ENCODE data around the gene CALU. TPM values are rescaled to one million over a fixed set of nuclear protein-coding genes. Genes with fewer than 3 reads are reported as not detected.

CALU gene
- total and polyA plus RNA-seq, 10 donors, result 7.9 to 98.8 (median 58.9) TPM

DNA sequence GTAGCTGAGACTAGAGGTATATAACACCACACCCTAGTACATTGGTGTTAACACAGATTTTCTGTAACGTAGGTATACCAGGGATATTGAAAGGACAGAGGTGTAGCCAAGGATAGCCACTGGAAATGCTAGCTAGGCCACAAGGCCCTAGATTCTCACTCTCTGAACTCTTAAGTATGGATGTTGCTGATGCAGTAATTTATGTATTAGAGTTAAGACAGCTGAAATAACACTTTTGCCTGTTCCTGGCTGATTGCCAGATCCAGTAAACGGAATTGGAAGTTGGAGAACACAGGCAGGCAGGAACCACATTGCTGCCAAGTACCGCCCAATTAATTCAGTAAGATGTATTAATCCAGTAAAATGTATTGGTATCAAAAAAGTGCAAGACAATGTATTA lies 1.8 kb downstream of the CALU start:
- peaks cover 15 to 76% (median 45%) of the 10 kb centered on the region in 6 donors for H3K4me1 ChIP-seq
- no peak for DNase-seq
- intact Hi-C loops (cut with DNase I; ENCODE audit: low total_unique reads), result no loop called here
- H3K9me3 ChIP-seq, result no peaks in the 10 kb centered on the region
- peak overlapping the region in 4 of 8 donors; percentile 13 to 92 (median 66) for H3K27ac ChIP-seq
- H3K4me3 ChIP-seq, result peak overlapping the region in 3 of 8 donors; percentile 85 to 96 (median 89)
- no peaks in the 10 kb centered on the region for H3K36me3 ChIP-seq
- WGBS, 5 donors, result 57 to 72% (median 60%) methylated on average over 3 of the region's 3 CpGs
- H3K27me3 ChIP-seq (replicated peaks in 1 of 7), result no peaks in the 10 kb centered on the region
- TF ChIP-seq POLR2A (IDR thresholded peaks at IDR 0.05) (no peak), POLR2AphosphoS5 (IDR thresholded peaks at IDR 0.05) (no peak)
- TF ChIP-seq, protein P1, sequence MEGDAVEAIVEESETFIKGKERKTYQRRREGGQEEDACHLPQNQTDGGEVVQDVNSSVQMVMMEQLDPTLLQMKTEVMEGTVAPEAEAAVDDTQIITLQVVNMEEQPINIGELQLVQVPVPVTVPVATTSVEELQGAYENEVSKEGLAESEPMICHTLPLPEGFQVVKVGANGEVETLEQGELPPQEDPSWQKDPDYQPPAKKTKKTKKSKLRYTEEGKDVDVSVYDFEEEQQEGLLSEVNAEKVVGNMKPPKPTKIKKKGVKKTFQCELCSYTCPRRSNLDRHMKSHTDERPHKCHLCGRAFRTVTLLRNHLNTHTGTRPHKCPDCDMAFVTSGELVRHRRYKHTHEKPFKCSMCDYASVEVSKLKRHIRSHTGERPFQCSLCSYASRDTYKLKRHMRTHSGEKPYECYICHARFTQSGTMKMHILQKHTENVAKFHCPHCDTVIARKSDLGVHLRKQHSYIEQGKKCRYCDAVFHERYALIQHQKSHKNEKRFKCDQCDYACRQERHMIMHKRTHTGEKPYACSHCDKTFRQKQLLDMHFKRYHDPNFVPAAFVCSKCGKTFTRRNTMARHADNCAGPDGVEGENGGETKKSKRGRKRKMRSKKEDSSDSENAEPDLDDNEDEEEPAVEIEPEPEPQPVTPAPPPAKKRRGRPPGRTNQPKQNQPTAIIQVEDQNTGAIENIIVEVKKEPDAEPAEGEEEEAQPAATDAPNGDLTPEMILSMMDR (IDR thresholded peaks at IDR 0.05 in 8 of 11, conservative IDR thresholded peaks at IDR 0.05 in 3 of 11), result no peak

DNA sequence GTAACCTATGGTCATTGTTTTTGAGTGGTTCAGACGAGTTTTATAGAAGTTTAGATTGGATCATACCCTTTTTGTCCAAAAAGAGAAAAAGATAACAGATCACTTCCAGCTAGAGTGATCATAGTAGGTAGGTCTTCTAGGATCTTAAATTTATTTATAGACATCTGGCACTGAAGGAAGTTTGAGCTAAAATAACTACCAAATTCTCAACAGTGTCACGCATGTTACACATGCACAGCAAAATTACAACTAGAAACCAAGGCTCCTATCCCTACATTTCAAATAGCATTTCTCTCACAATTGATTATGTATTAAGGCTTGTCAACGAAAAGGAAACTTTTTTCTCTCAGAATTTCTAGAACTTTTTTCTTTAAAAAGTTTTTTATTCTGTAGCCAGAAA lies 2.3 kb downstream of the CALU start:
- no peaks in the 10 kb centered on the region for H3K27me3 ChIP-seq (replicated peaks in 1 of 7)
- no peaks in the 10 kb centered on the region for H3K9me3 ChIP-seq
- WGBS, 5 donors, result 64 to 81% (median 76%) methylated on average over 3 of the region's 3 CpGs
- intact Hi-C loops (cut with DNase I; ENCODE audit: low total_unique reads), result no loop called here
- DNase-seq, result no peak
- no peak overlapping the region for H3K4me3 ChIP-seq
- no peak overlapping the region for H3K27ac ChIP-seq
- H3K36me3 ChIP-seq, result no peaks in the 10 kb centered on the region
- peaks cover 15 to 71% (median 43%) of the 10 kb centered on the region in 6 donors for H3K4me1 ChIP-seq
- TF ChIP-seq POLR2AphosphoS5 (IDR thresholded peaks at IDR 0.05) (no peak), POLR2A (IDR thresholded peaks at IDR 0.05) (no peak)
- TF ChIP-seq, protein P1 (IDR thresholded peaks at IDR 0.05 in 8 of 11, conservative IDR thresholded peaks at IDR 0.05 in 3 of 11), result no peak

DNA sequence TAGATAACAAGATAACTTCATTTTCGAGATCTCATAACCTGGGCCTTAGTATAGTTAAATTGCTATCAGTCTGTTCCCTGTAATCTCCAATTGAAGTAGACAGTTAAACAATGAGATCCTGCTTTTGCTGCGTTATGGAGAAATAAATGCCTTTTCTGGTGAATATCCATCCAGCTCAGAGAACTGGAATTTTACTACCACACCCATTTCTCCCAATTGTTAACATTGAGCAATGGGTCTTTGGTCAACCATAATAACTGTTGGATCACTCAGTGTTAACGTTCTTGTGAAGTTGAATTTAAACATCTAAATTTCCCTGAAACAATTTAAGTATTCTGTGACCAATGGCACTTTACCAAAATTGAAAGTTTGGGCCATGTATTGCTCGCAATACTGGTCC lies 3.0 kb downstream of the CALU start:
- H3K36me3 ChIP-seq, result peaks cover 0 to under 1% (median 0%) of the 10 kb centered on the region in 6 donors
- peaks cover 15 to 74% (median 43%) of the 10 kb centered on the region in 6 donors for H3K4me1 ChIP-seq
- TF ChIP-seq POLR2A (IDR thresholded peaks at IDR 0.05) (no peak), POLR2AphosphoS5 (IDR thresholded peaks at IDR 0.05) (no peak)
- TF ChIP-seq, protein P1 (IDR thresholded peaks at IDR 0.05 in 8 of 11, conservative IDR thresholded peaks at IDR 0.05 in 3 of 11), result no peak
- H3K9me3 ChIP-seq, result no peaks in the 10 kb centered on the region
- DNase-seq, result no peak
- H3K27me3 ChIP-seq (replicated peaks in 1 of 7), result no peaks in the 10 kb centered on the region
- H3K27ac ChIP-seq, result no peak overlapping the region
- intact Hi-C loops (cut with DNase I; ENCODE audit: low total_unique reads), result no loop called here
- no peak overlapping the region for H3K4me3 ChIP-seq
- 61 to 89% (median 81%) methylated on average over 4 of the region's 4 CpGs for WGBS, 5 donors

DNA sequence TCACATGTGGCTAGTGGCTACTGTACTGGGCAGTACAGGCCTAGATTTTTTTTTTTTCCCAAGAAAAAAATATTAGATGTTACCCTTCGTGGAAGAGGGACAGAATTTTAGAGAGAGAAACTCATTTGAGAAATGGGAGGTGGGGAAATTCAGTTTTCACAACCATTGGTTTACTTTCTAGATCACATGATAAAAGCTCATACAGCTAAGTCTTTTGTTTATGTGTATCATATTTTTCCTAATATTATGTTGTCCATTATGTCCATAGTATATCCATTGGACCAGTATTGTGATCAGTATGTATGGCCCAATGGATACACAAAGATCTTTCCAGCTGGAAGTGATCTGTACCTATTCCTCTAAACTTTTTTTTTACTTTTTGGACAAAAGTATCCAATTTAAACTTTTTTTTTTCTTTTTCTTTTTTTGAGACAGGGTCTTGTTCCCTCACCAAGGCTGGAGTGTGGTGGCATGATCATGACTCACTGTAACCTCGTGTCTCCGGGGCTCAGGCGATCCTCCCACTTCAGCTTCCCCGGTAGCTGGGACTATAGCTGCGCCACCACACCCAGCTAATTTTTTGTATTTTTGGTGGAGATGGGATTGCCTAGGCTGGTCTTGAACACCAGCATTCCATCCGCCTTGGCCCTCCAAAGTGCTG lies 4.1 kb downstream of the CALU start:
- Histone ChIP-seq H3K27ac (no peak overlapping the region), H3K4me1 (peaks cover 14 to 70% (median 42%) of the 10 kb centered on the region in 6 donors), H3K27me3 (replicated peaks in 1 of 7) (no peaks in the 10 kb centered on the region), H3K4me3 (no peak overlapping the region), H3K9me3 (no peaks in the 10 kb centered on the region), H3K36me3 (peaks cover 0 to 11% (median under 1%) of the 10 kb centered on the region in 6 donors)
- DNase-seq, result no peak
- intact Hi-C loops (cut with DNase I; ENCODE audit: low total_unique reads), result no loop called here
- TF ChIP-seq POLR2AphosphoS5 (IDR thresholded peaks at IDR 0.05) (no peak), POLR2A (IDR thresholded peaks at IDR 0.05) (no peak)
- TF ChIP-seq, protein P1 (IDR thresholded peaks at IDR 0.05 in 8 of 11, conservative IDR thresholded peaks at IDR 0.05 in 3 of 11), result no peak
- 84 to 96% (median 90%) methylated on average over 7 of the region's 7 CpGs for WGBS, 5 donors

Data from spleen (tissue), 11 donors.